ENCODE measurements around the gene CDK8. TPM values are rescaled to one million over a fixed set of nuclear protein-coding genes. Genes with fewer than 3 reads are reported as not detected.

CDK8 gene
- 10 to 100 TPM in 11 of 12 donors, not detected in 1; 21.2 to 44.2 (median 31.7) TPM for polyA plus RNA-seq (ENCODE audit: insufficient read length in 12 of 12)
- long read RNA-seq, donor 1, partial matches to known transcripts: 0 of 1 reads
- long read RNA-seq, donor 1, other reads (novel, unspliced or antisense): 0 of 1 reads
- long read RNA-seq, donor 2, partial matches to known transcripts: 0 of 11 reads
- long read RNA-seq, donor 2, other reads (novel, unspliced or antisense): 6 of 11 reads
- long read RNA-seq, donor 3, partial matches to known transcripts: 0 of 2 reads
- long read RNA-seq, donor 3, other reads (novel, unspliced or antisense): 0 of 2 reads
- long read RNA-seq, donor 4, partial matches to known transcripts: 11 of 12 reads
- long read RNA-seq, donor 4, other reads (novel, unspliced or antisense): 0 of 12 reads
- long read RNA-seq, donor 5, partial matches to known transcripts: 0 of 4 reads
- long read RNA-seq, donor 5, other reads (novel, unspliced or antisense): 0 of 4 reads
- long read RNA-seq, donor 6, partial matches to known transcripts: 0 of 4 reads
- long read RNA-seq, donor 6, other reads (novel, unspliced or antisense): 0 of 4 reads
- long read RNA-seq, donor 7: 0 reads
- long read RNA-seq, donor 8, transcript CDK8-201 (13 exons, 3,055 nt): major isoform, 5 of 5 reads
- long read RNA-seq, donor 8, partial matches to known transcripts: 0 of 5 reads
- long read RNA-seq, donor 8, other reads (novel, unspliced or antisense): 0 of 5 reads
- long read RNA-seq, donor 9, partial matches to known transcripts: 0 of 1 reads
- long read RNA-seq, donor 9, other reads (novel, unspliced or antisense): 0 of 1 reads
- long read RNA-seq, donor 10, partial matches to known transcripts: 0 of 3 reads
- long read RNA-seq, donor 10, other reads (novel, unspliced or antisense): 0 of 3 reads
- long read RNA-seq, donor 11, transcript CDK8-201 (13 exons, 3,055 nt): major isoform, 7 of 7 reads
- long read RNA-seq, donor 11, partial matches to known transcripts: 0 of 7 reads
- long read RNA-seq, donor 11, other reads (novel, unspliced or antisense): 0 of 7 reads

GRCh38 chr13:26253787-26254582 is at the start of gene CDK8:
TSS of gene CDK8 (plus strand) at chr13:26254129. CDS start at chr13:26254642, 513 bp downstream.
- peak; percentile 94 for DNase-seq

- no peak for DNase-seq
These were observed 45.6 kb upstream of the CDK8 start for GRCh38 chr13:26208287-26208686.

- DNase-seq: no peak
These were observed 40.6 kb upstream of the CDK8 start for GRCh38 chr13:26213345-26213744.

DNA sequence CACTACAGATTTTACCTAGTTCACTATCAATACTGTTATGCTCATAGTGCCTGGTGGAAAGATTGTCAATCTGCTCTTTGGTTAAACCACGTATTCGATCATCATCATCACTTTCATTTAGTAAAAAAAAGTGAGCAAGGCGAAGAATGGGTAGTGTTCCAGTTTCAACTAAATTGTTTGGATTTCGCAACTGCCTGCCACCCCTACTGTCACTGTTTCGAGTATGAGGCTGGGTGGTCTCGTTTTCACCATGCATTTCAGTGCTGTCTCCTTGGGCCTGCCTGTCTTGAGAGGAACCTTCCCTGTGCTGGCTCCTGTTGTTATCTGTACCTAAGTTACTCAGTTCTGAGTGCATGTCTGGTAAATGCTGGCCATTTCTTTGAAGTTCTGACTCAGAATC is 39.9 kb upstream of the CDK8 start:
- DNase-seq: no peak

GRCh38 chr13:26216042-26216441 is 37.9 kb upstream of the CDK8 start:
- DNase-seq: no peak

- no peak for DNase-seq
These were observed 34.2 kb upstream of the CDK8 start for GRCh38 chr13:26219726-26220125.

DNA sequence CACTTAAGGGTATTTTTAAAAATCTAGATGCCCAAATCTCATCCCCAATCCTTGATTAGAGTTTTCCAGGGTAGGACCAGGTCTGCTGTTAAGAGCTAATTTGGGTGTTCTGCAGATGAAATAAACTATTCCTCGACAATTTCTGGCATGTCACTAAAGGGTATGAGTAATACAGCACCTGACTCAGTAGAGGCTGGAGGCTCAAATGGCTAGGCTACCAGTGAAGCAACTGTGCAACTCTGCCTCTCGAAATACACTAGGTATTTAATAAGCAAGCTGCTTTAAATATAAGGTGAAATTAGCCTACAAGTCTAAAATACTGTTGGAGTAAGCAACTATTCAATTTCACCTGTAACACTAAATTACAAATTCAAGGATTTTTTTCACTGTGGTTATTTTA is 33.4 kb upstream of the CDK8 start:
- no peak for DNase-seq

- DNase-seq: no peak
These were observed 32.6 kb upstream of the CDK8 start for GRCh38 chr13:26221399-26221720.

DNA sequence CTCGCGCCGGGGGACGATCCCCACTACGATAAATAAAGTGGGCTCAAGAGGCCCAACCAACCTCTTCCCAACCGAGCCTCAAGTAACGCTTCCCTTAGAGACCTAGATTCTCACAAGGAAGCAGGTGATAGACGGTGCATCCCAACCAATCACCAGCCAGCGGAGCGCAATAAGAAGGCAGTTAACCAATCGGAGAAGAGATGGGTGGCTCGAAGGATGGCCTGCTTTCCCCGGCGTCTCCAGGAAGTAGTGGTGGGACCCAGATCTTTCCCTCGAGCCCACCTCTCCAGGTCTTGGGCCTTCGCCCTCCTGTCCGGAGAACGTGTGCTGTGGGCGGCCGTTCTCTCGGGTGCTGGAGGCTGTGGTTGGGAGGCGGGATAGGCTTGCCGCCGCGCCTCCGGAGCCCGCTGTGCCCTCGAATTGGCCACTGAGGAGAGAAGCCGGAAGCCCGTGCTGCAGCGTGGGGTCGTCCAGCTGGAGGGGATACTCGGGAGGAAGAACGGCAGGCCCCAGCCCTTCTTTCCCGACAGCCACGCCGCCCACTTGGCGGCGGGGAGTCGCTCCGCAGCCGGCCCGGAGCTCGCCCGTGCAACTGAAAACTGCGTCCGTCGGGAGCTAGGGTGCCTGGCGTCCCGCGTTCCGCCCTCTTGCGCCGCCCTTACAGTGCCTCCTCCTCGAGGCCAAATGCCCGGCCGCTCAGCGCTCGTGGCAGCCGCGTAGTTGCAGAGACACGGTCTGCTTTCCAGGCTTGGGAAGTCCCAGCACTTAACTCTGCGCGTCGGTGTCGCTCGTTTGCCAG is 32.0 kb upstream of the CDK8 start, which contains the start of gene RNF6:
Gene RNF6 (minus strand): TSS at position 594 of the 799 bp plus-strand sequence. CDS start 2,665 bp downstream, outside the sequence.
- DNase-seq: peak; percentile 96

DNA sequence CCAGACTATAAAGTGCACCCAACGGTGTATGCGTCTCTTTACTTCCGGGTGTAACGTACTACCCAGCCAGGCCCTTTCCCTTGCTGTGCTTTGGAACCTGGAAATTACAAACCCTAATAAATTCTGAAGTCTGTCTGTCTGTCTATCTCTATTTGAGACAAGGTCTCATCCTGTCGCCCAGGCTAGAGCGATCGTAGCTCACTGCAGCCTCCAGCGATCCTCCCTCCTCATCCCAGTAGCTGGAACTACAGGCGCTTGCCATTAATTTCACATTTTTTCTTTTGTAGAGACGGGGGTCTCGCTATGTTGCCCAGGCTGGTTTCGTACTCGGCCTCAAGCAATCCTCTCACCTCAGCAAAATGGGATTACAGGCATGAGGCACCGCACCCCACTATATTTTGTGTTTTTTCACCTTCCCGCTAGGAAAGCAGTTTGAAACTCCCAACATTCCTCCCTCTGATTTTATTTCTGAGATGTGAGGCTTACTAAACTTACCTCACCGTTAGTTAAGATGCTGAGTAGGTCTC is 31.3 kb upstream of the CDK8 start:
- no peak for DNase-seq

DNA sequence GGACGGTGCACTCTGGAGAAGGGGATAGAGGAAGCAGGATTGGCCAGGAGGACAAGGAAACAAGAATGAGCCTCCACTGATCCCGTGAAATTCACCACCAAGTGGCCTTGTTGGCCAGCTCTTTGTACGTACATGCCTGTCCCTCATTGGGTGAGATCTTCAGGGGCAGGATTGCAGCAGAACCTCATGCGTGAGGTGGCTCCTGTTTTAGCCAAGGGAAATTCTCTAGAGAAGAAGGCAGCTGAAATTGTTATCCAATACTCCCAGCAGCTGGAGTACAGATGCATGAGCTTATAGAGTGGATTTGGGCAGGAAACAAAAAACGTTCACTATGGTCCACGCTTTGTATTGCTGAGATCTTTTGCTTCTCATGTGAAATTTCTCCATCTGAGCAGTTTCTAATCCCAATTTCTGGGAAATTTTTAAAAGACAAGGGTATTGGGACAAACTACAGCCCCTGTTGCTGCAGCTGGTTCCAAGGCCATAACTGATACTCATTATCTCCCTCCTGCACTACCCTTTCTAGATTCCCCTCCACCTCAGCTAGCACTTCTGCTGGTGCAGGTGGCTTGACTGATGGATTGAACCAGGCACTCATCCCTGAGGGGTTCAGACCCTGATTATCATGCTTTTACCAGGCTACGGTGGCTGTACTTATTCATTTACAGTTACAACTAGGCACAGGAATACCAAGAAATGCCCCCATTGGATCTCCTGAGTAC is 27.9 kb upstream of the CDK8 start:
- peak; percentile 47 for DNase-seq

DNA sequence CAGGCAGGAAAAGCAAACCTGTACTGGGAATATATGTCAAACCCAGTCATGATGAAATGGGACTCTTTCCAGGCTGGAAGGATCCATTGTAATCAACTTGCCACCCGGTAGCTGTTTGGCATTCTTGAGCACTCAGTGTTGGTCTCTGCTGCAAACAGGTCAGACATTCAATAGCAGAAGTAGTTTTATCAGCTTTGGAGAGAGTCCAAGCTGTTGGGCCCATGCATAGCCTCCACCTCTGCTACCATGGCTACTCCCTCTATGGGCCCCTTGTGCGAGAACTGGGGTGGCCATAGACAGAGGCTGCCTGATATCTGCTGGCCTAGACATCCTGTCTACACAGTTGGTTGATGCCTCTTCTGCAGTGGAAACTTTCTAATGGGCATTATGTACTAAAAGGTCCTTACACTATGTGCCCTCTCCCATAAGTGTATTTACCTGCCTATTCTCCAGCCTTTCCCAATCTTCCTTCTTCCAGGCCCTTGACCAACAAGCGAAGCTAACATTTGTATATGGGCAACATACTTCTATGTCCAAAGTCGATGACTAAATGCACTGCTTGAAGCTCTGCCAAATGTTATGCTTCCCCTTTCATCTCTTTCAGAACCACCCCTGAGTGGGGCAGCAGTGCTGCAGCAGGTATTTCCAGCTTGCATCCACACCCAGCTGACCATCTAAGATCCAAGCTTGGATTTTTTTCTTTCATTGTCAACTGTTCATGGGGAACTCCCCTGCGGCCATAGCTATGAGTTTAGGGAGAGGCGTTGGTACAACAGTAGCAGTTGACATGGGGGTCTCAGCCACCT is 26.6 kb upstream of the CDK8 start:
- no peak for DNase-seq

- no peak for DNase-seq
These were observed 25.8 kb upstream of the CDK8 start for GRCh38 chr13:26228096-26228495.

DNA sequence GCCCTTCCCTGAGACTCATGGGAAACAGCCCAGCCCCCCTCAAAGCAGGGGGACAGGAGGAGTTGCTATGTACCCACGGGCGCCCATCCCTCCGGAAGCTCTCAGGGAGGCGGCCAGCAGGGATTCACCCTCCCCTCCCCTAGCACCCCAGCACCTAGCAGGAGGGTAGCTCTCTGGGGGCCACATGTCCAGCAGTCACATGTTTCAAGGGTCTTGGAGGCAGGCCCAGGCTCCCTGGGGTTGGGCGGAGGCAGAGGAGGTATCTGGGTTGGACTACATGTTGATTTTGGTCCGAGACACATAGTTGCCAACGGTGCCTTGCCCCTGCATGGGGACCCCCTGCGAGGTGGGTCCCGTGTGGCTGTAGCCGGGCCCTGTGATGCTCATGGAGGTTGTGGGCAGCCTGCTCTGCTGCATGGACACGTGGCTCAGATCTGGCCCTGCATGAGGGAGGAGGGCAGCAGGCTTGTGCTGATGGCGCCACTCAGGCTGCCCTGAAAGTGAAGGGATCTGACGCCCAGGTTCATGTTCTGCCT is 24.8 kb upstream of the CDK8 start:
- DNase-seq: no peak

- DNase-seq: no peak
These were observed 23.2 kb upstream of the CDK8 start for GRCh38 chr13:26230703-26231102.

DNA sequence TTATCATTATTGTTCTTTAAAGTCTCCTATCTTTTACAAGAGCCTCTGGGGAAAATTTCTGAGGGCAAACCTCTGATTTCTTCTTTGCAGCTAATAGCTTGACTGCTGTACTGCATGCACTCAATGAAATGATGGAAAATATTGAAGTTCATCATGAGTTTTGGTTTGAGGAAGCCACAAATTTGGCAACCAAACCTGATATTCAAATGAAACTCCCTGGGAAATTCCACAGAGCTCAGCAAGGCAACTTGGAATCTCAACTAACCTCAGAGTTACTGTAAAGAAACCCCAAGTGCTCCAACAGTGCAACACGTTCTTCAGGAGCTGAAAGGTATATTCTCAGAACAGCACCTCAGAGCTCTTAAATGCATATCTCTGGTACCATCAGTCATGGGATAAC is 17.6 kb upstream of the CDK8 start:
- no peak for DNase-seq

- DNase-seq: no peak
These were observed 7.8 kb upstream of the CDK8 start for GRCh38 chr13:26246154-26246553.

- DNase-seq: no peak
These were observed 6.9 kb upstream of the CDK8 start for GRCh38 chr13:26247011-26247410.

- no peak for DNase-seq
These were observed 6.3 kb upstream of the CDK8 start for GRCh38 chr13:26247608-26248007.

Data from muscle of arm (tissue), 14 donors.